Measurements from ENCODE around the gene TGM1.

TGM1 gene

DNA sequence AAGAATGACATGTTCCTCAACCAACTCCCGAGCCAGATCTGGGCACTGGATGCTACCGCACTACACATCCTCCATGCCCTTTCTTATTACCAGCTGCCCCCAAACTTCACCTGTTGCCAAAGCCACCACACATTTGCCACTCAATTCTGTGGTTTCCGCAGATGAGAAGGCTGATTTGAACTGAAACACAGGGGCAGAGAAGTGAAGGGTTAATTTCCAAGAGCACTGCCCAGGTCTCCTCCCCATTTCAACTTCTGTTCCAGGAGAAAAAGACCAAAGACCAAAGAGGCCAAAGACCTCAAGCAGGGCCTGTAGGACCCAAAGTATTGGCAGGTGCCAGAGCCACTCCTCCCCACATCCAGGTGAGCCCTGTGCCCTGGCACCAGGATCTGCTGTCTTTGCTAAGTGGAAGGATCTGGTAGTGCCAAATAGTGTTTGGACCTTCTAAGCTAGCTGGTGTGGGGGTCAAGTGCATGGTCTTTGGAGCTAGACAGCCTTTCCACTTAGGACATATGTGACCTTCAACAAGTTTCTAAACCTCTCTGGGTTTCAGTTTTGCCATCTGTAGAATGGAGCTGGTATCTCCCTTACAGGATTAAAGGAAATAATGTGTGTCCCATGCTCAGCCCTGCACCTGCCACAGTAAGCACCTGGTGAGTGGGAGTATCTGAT lies 28.6 kb upstream of the TGM1 start:
- no peak for DNase-seq

DNA sequence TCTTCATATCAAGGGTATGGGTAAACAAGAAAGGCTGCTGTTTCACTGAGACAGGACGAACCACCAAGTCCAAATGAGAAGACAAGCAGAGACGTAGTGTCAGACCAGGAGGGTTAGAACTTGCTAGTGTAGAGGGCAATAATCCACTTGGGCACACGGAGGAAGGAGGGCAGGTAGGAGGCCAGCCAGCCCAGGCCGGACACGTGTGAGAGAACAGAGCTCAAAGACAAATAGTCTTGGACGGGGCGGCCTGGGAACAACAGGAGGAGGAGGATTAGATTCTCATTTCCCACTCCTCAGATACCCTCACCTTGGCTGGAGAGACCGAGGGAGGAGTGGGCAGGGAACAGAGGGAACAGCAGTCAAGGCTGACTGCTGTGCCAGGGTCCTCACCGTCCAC lies 27.8 kb upstream of the TGM1 start:
- DNase-seq: no peak

DNA sequence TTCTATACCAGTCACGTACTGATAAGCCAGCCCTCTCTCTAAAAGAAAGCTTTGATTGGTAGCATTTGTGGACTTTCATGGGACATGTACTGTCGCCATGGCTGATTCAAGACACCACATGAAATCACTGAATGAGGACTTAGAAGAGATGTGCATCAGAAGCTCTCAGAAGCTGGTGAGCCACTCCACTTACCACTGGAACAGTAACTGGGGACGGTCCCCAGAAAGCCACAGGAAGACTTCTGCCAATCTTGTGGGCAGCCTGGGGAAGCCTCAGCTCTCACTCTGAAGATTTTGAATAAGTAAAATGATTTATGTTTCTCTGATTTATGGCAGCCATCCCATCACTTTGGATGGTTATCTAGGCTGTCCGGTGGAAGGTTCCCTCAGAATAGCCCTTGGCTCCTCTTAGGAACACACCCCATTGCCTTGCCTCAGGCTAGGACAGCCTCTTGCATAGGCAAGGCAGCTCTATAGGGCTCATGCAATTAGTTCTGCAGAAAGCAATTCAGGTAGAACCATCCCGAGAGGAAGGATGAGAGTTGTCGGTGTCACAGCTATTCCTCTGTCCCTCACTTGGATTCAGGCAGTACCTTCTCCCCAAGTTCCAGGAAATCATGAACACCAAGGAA lies 26.8 kb upstream of the TGM1 start:
- DNase-seq: peak; percentile 75 to 80

DNA sequence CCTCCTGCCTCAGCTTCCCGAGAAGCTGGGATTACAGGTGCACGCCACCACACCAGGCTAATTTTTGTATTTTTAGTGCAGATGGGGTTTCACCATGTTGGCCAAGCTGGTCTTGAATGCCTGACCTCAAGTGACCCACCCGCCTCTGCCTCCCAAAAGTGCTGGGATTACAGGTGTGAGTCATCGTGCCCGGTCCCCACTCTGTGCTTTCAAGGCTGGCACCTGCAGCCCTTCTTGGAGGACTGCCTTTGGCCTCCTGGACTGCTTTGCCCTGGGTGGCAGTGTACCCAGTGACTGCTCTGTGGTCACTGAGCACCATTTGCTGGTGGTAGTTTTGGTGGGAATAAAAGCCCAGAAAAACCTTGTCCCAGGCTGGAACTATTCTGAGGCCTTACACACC lies 24.0 kb upstream of the TGM1 start:
- no peak for DNase-seq

DNA sequence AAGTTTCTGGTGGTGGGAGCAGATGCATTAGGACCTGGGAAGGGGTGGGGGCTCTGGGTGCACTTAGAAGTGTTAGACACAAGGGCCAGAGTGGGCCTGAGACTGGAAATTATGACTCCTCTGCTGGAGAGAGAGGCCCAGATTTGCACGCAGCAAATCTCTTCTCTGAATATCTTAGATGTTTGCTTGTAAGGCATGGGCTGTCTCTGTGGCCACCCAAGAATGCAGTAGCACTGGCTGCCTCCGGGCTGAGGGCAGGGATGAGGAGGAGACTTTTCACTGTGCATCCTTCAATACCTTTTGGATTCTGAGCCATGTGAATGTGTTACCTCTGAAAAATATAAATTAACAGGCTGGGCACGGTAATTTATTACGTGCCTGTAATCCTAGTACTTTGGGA lies 22.4 kb upstream of the TGM1 start:
- DNase-seq: no peak

DNA sequence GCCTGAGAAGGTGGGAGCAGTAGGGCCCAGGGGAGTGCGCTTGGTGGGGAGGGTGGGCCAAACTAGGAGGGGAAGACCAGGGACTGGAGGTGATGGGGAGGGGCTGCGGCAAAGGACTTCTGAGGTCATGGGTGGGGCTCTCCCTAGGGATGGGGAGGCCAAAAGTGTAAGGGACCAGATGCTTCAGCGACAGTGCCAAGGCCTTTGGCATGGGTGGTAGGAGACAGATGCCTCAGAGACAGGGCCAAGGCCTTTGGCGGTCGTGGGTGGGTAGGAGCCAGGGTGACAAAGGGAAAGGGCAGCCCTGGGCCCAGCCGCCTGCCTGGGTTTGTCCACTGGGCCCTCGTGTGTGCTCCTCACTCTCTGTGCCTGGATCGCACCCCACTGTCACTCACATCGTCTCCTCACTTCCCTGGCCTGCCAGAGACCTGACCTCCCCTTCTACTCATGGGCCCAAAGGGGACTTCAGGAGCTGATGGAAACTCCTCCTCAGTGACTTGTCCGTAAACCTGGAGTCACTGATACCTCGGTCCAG lies 21.6 kb upstream of the TGM1 start:
- no peak for DNase-seq

DNA sequence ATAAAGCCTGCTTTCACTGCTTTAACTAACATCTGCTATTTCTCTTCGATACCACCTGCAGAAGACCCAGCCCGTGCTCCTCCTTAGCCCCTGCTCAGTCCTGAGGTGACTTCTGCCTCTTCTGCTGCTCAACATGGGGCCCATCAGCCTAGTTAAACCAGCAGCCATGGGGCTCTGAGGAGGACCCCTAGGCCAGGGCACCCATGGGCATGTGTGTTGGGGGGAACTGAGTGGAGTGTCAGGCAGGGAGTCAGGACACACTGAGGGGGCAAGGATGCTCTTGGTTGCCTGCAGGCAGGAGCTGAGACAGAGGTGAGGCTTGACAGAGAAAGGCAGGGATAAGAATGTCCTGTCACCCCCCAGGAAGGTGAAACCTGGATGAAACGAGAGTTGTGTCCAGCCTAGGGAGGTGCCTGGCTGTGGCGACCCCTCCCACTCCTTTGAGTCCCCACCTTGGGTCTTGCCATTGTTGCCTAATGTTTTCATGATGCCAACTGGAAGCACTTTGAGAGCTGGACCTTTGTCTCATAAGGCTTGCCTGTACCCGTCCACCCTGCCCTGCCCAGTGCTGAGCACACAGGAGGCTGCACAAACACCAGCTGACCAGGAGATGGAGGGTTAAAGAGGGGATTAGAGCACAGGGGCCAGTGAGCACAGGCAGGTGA lies 21.0 kb upstream of the TGM1 start:
- no peak for DNase-seq

DNA sequence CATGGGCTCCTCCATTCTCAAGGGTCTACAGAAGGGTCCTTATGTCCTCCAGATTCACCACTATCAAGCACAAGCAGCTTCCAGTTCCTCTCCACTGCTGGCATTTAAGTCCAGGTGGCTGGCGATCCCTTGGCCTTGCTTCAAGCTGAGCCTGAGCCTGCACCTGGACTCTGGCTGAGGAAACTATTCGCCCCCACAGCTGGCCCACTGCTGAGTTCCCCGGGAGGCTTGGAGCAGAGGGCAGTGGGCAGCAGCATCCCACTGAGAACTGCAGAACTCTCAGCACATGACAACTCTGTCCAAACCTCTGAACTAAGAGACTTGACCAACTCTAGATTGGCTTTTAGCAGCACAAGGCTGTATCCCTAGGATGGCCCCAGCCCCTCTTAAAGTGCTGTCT lies 19.8 kb upstream of the TGM1 start:
- no peak for DNase-seq

DNA sequence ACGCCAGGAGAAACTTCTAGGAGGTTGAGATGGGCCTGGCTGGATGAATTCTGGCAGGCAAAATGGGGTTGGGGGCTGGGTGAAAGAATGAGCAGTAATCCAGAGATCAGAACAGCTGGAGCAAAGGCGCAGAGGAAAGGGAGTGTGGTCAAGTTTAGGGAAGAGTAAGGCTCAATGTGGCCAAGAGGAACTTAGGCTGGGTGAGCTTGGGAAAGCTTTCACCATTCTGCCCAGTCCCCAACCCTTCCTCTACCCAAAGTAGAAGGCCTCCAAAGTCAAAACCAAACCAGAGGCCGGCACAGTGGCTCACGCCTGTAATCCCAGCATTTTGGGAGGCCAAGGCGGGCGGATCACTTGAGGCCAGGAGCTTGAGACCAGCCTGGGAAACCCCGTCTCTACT lies 18.7 kb upstream of the TGM1 start:
- DNase-seq: no peak

DNA sequence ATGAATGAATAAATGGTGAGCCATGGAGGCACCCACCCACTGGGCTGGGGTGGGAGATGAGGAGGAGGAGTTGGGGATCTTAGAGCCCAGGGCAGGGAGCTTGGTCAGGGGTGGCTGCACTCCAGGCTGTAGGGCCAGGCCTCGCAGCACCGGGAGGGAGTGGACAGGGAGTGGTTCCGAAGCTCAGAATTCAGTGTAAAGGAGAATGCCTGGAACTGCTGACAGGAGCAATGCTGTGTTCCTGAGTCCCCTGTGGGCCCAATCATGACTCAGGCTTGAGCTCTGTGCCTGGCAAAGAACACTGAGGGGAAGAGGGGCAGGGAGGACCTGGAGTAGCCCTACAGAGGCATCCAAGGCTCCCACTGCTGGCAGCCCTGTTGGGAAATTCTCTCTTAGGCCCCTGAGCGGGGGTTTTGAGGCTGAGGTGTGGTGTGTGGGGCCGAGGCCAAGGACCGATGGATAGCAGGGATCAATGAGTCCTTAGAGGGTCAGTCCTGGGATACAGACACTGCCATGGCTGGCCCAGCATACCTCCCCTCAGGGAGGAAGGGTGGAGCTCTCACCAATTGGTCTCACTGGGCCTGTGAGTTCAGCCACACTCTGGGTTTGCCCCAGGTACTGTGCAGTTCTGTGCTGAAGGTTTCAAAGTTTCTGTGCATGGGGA lies 18.0 kb upstream of the TGM1 start:
- DNase-seq: no peak

DNA sequence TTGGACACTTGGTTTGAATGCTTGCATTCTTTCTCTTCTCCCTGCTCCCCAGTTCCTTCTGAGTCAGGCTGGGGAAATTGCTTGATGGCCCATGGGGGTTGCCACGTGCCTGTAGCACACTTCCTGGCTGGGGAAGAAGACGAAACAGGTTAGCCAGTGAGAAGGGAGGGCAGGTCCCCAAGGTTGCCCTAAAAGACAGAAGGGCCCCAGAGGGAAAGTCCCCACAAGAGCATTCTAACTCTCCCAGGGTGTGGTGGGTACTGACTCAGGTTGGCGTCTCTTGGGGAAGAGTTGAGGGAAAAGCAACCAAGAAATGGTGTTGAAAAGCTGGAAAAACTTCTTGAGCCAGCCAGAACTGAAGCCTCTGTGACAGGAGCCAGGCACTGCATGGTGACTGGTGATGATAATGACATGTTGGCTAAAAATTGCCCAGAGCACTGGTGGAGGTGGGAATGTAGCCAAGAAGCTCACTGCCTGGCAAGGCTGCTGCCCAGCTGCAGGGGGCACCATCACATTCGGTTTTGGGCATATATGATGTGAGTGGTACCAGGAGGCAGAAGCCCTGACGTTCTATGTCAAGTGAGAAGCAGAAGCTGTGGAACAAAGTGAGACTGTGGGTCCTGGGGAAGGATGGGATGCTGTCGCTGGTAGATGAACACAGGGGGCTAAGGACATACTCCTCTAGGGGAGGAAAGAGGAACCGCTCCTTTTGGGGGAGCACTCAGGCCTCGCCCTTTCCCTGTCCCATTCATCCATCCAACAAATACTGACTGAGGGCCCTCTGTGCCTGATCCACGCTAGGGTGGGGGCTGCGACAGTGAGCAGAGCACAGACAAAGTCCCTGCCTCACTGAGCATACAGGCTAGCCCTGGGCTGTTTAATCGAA lies 16.6 kb upstream of the TGM1 start:
- peak; percentile 65 to 68 for DNase-seq

DNA sequence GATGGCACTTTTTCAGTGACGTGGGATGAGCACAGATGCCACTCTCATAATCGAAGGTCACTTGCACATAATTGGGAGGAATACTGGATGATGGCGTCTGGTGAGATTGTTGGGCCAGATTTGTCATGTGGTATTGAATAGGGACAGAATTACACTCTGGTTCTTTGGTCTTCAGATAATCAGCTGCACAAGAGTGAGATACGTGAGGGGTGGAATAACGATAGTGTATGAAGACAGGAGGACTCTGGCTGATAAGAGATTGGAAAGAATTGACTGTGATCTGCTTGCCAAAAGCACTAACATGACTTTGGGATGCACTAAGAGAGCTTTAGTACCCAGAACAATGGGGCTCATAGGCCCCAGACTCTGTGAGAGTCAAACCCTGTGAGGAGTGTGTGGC lies 15.4 kb upstream of the TGM1 start:
- DNase-seq: no peak

DNA sequence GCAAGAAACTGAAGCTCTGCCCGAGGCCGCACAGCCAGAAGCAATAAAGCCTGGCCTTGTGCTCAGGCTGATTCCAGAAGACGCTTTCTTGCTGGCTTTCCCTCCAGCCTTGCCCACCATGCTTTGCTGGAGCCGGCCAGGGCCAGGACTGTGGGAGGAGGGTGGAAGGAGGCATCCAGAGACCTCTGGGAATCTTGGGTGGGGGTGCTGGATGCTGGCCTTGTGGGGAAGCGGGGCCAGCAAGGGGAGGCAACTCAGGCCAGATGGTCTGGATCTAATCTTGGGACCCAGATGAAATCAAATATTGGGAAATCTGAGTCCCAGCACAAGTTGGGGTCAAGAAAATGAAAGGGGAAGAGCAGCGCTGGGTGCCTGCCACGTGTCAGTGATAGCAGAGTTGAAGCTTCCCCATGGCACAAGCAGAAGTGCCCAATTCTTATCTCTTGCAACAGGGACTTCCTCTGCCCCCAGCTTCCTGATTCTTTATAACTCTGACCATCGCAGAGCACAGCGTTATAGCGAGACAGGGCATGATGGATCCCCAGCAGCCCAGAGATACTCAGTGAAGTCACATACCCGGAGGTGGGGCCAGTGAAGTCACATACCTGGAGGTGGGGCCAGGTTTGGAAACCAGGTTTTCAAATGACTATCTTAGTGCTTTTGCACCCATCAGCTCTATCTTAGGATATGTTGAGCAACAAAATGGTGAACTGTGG lies 14.8 kb upstream of the TGM1 start:
- peak in 1 of 2 experiments; percentile 39 for DNase-seq

DNA sequence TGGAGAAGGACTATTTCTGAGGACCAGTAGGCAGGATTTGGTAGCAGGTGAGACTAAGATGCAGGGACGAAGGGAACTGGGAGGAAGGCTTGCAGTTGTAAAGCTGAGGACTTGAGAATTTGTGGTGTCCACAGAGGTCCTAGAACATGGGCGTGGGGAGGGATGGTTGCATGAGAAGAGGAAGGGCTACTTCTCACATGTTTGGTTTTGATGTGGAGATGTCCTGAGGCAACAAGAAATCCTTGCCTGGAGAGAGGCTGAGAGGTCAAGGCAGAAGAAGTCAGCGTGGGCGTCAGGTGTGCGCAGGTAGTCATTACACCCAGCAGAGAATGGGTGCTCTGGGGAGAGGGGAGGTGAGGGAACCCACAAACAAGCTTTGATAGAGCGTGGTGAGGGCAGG lies 14.1 kb upstream of the TGM1 start:
- DNase-seq: no peak

DNA sequence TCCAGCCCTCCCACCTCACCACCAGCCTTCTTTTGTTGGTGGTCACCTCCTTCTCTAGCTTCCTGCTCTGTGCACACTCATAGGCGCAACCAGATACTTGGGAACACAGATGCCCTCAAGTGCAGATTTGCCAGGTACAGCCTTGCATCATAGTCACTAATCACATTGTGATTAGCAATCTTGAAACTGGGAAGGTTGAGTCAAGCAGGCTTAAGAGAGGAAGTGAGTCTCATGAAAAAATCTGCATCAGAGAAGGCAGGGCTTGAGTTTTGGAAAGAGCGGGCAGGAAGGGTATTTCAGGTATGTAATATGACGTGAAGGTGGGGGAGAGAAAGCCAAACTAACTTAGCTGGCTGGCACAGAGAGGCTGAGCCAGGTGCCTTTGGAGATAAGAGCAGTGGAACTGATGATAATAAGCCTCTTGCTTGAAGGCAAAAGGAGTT lies 11.1 kb upstream of the TGM1 start:
- peak; percentile 61 to 67 for DNase-seq

DNA sequence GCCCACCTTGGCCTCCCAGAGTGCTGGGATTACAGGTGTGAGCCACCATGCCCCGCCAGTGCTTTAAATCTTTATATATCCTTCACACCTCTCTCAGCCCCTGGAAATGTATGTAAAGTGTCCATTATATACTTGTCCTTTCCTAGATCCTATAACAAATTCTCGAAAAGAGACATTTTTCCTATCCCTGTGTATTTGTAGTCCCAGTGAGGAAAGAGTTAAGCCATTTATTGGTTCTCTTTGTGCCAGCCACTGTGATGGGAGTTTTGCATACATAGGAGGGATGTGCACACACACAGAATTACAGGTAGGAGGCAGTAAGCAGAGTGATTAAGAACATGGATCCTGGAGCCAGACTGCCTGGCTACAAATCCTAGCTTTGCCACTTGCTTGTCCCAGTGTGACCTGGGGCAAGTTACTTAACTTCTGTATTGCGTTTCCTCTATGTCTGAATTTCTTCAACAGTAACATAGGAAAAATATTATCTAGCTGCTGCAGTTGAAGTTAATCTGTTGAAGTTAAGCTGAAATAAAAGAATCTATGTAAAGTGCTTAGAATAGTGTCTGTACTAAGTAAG lies 10.5 kb upstream of the TGM1 start:
- no peak for DNase-seq

DNA sequence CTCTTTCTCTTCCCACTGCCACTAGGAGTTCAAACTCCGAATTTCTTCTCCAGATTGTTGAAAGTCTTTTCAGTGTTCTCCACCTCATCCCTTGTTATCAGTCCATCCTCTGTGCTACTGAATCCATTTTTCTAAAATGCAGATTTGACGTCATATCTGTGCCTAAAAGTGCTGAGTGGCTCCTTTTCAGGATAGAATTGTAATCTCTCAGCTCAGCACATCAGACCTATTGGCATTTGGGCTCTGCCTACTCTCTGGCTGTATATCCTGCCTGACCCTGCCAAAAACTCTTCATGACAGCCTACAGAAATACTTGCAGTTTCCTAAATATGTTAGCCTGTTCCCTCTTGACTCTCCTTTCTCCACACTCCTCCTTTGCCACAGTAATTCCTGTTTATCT lies 9.5 kb upstream of the TGM1 start:
- DNase-seq: no peak

DNA sequence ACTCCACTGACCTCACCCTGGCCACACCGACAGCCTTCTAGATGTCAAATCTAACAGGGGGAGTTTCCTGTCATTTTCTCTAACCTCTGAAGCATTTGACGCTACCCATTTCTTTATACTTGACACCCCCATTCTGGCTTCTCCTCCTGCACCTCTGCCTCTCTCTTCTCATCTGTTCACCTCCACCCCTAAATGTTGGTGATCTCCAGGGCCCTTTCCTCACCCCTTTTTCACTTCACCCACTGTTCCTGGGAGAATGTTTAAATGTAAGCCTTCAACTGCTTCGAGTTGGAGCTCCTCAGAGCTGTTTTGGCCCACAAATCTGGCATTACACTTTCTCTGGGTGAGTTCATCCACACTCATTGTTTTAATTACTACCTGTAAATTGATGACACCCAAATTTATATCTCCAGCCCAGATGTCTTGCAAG lies 8.9 kb upstream of the TGM1 start:
- no peak for DNase-seq

DNA sequence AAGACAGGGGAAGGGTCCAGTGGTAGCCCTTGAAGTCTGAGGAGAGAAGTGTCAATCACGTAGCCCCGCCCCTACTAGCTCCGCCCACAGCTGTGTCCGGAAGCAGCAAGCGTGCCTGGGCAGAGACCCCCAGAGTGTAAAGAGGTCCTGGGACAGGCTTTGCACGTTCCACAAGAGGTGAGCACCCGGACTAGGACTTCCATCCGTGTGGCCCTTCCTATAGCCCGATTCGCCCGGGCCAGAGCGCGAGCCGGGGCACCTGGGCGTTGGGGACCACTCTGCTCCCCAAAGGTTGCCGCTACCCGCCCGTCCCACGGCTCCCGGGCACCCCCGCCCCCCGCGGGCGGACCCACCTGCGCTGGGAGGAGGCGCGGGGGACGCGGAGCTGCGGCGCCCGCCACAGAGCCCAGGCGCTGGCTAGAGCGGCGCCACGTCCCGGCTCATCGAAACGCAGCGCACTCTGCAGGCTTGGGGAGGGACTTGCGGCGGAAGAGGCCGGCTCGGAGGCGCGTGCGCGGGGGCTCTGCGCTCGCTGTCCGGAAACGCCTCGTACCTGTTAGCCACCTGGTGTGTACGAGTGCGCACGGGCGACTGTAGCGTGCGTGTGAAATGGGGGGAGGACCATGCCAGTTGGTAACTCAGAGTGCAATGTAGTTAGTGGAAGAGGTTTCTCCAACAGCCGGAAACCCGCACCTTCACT lies 8.3 kb upstream of the TGM1 start, which contains the start of gene RABGGTA:
TSS of gene RABGGTA (minus strand) at position 464 of the 700 bp plus-strand sequence. CDS start 482 bp downstream, outside the sequence.
- DNase-seq: peak; percentile 89 to 91

DNA sequence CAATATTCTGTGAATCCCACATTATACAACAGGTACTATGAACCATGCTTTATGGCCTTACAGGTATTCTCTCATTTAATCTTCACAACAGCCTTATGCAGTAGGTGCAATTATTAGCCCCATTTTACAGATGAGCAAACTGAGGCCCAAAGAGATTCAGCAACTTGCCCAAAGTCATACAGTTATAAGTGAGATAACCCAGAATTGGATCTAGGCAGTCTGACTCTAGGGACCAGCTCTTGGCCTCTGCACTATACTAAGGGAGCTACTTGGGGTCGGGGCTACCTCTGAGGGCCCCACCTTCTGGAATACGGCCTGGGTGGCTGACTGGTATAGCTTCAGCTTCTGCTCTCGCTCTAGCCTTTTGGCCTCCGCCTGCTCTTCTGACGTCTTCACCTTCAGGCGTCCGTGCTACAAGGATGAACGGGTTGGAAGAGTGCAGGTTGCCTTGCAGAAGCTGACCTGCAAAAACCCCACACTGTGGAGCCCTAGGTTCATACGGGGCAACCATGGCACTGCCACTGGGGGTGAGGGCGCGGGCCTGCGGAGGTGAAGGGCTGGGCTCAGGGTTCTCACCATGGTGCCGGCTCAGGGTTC lies 7.7 kb upstream of the TGM1 start:
- DNase-seq: no peak
